GM12892 (cell line): ENCODE data around the gene CCDC148.

ENCODE experiments used
- POLR2A ChIP-seq: IDR thresholded peaks from 2 replicates; pipeline ENCODE4 v1.6.1; 2011; ENCODE audit warnings: low read depth, low read length, control low read depth
- POLR2AphosphoS5 ChIP-seq: IDR thresholded peaks from 2 replicates; pipeline ENCODE4 v1.6.1; 2011; ENCODE audit warnings: low read depth, low read length, control low read depth
- TAF1 ChIP-seq: IDR thresholded peaks from 2 replicates; pipeline ENCODE4 v1.6.1; 2011; ENCODE audit warnings: low read depth, mild to moderate bottlenecking, control low read depth, low read length, borderline replicate concordance

- TF ChIP-seq POLR2A (no peak), POLR2AphosphoS5 (no peak), TAF1 (no peak)
Observed at GRCh38 chr2:158411748-158412147, 44.8 kb downstream of the CCDC148 start.
